HG03442 (cell line): ENCODE measurements around the gene PSORS1C2.
"Not testable (repeated sequence)": the region's sequence is repeated elsewhere in the genome, so short reads cannot be mapped to it uniquely, and the experiment has no call there.

Source experiments
- ATAC-seq: cut with Tn5 transposase; IDR thresholded peaks from one replicate; pipeline ENCODE4 v1.9.1; 2021; ENCODE audit warnings: mild to moderate bottlenecking, moderate library complexity; ENCODE audit not compliant: unreplicated experiment

Gene PSORS1C2

DNA sequence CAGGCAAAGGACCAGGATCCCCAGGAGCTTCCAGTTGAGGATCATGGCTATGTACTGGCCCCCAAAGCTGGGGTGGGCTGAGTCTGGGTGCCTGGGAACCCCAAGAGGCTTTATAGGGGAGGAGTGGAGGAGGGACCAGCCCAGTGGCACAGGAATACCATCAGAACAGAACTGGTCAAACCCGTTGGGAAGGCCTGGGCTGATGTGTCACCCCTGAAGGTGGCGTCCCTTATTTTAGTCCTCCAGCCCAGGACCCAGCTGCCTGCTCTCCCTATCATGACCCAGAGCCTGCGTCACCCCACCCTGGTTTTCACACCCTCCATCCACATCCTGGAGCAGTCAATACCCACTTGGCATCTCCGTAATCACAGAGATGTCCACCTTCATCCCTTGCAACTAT, at the start of gene PSORS1C2:
Gene PSORS1C2, minus strand, starts transcription at position 85 of the 400 bp plus-strand sequence. Its CDS starts 40 bp downstream, at position 45.
- ATAC-seq, result no peak

- ATAC-seq, result no peak
Observed at GRCh38 chr6:31187780-31188194, 48.9 kb upstream of the PSORS1C2 start.

DNA sequence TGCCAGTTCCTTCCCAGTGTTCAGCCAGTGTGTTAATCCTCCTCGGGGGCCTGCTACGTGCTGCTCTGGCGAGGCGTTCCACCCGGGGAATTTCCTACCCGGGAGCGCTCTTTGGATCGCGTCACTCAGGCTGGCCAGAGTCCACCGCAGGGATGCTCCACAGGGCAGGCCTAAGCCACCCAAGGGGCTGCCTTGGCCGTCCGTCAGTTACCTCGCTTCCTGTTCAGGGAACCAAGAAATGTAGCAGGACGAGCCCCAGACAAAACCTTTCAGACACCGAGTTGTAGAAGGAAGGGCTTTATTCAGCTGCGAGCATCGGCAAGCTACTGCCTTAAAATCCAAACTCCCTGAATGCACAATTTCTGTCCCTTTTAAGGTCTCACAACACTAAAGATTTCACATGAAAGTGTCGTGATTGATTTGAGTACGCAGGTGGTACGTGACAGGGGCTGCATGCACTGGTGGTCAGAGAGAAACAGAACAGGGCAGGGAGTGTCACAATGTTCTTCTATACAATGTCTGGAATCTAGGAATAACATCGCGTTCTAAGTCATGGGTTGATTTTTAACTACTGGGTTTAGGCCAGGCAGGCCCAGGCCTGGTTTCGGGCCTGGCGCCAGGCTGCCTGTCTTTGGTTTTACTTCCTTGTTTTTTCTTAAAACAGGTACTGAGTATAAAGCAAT, 47.3 kb upstream of the PSORS1C2 start:
- ATAC-seq, result no peak

- not testable (repeated sequence) for ATAC-seq
Observed at GRCh38 chr6:31185695-31186051, 46.8 kb upstream of the PSORS1C2 start.

DNA sequence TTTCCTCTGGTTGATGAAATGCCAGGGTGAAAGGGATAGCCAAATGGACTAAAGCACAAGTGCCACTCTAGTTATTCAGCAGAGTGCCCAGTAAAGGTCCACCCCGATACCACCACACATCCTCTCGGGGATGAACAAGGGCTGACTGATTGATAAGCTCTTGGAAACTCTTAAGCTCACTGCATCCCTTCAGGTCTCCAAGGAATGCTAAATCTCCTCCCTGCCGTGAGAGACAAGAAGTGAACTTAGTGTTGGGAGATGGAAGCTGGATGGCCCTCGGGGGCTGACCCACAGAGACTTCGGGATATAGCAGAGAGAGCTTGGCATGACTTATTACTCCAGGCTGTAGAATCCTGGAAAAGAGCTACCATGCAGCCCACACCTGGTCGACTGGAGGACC, 45.0 kb upstream of the PSORS1C2 start:
- ATAC-seq, result not testable (repeated sequence)

GRCh38 chr6:31183287-31183686, 44.4 kb upstream of the PSORS1C2 start:
- ATAC-seq, result not testable (repeated sequence)

- ATAC-seq, result no peak
Observed at GRCh38 chr6:31180500-31180899, 41.6 kb upstream of the PSORS1C2 start.

DNA sequence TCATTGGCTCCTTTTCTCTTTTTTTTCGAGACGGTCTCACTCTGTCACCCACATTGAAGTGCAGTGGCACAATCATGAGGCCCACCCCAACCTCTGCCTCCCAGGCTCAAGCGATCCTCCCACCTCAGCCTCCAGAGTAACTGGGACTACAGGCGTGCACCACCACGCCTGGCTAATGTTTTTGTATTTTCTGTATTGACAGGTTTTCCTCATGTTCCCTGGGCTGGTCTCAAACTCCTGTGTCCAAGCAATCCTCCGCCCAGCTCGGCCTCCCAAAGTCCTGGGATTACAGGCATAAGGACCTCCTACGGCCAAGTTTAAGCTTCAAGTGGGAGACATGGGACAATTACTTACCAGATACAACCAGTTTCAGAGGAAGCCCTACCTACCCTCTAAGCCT, 41.0 kb upstream of the PSORS1C2 start:
- no peak for ATAC-seq

DNA sequence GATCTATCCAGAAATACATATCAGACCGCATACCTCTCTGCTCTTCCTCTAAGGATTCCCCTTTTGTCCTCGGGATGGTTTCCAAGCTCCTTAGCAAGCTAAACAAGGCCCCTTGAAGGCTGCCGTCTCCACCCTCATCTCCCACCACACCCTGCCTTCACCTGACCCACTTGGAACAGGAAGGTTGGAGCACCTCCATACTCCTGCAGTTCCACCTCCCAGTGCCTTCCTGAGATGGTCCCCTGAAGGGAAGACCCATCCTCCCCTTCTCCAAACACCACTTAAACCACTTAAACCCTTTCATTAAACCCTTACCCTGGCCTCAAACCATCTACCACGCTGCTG, 40.1 kb upstream of the PSORS1C2 start:
- ATAC-seq, result no peak

- ATAC-seq, result no peak
Observed at GRCh38 chr6:31178143-31179041, 39.5 kb upstream of the PSORS1C2 start.

GRCh38 chr6:31175971-31176370, 37.1 kb upstream of the PSORS1C2 start:
- ATAC-seq, result no peak

GRCh38 chr6:31174378-31174777, 35.5 kb upstream of the PSORS1C2 start:
- ATAC-seq, result no peak

DNA sequence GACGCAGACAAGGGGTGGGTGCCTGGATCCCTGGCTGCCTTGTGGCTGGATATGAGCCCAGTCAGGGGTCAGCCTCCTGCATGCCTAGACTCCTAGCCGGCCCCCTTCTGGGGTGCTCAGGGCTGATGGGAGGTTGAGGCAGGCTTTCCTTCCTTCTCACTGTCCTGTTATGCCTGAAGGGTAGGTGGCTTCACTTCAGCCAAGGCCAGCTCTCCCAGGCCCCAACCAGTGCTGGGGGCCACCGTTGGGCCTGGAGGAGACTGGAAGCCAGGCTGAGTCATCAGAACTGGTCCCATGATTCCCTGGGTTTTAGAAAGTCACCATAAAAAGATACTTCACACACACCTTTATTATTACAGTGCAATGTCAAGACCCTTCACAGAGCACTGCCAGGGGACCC, 34.5 kb upstream of the PSORS1C2 start:
- ATAC-seq, result no peak

GRCh38 chr6:31172973-31173384, 34.1 kb upstream of the PSORS1C2 start:
- no peak for ATAC-seq

DNA sequence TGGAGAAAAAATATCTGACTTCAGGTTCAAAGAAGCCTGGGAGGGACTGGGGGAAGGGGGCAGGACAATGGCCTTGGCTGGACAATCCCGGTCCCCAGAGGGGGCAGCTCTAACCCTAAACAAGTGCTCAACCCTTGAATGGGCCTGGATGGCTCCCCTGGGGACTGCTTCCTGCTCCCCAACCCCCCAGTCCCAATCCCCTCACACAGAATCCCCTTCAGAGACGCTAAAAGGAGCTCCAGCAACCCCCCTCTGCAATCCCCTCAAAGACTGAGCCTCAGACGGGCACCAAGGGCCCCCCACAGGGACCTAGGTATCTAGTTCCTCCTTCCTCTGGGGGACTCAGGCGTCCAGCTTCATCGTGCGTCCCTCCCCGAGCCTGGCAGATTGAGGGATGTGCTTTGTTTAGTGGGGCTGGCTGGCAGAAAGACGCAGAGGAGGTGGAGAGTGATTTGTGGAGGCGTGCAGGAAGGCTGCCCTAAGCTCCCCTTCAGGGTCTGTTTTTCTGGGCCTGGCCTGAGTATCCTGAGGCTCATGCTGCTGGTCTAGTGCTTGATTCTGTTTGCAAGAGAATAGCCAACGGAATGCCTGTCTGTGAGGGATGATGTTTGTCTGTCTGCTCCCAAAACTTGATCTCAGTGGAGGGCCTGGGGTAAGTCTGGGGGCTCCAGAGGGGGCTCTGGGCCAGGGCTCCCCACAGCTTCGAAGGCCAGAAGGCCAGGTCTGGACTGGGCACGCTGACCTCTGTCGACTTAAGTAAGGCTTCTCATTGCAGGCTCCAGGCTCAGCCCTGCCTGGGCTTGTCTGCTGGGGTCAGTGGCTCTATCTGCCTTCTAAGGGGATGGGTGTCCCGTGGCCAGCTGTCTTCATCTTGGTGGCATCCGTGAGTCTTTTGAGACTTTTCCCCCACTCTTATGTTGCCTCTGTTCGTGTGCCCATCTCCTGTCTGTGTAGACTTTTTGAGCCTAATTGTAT, 33.4 kb upstream of the PSORS1C2 start:
- no peak for ATAC-seq

DNA sequence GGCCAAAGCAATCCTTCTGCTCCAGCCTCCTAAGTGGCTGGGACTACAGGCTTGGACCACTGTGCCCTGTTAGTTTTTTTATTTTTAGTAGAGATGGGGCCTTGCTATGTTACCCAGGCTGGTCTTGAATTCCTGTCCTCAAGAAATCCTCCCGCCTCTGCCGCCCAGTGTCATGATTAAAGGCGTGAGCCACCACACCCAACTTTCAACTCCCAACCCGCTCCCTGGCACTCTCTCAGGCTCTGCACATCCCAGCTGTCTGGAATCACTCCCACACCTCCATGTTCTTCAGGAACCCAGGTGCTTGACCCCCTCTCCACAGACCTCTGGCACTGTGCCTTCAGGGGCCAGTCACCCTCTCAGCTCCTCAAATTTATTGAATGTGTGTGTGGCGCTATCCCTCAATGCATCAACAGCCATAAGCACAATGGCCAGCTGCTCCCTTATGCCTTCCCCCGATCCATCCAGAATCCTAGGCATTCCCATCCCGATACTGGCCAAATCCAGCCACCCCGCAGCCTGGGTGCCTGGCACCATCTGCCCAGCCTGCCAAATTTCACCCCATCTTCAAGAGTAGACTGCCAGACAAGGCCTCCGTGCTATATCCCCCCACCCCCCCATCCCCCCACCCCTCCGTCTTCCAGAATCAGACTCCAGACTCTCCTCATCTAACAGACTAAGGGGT, 32.3 kb upstream of the PSORS1C2 start:
- no peak for ATAC-seq

DNA sequence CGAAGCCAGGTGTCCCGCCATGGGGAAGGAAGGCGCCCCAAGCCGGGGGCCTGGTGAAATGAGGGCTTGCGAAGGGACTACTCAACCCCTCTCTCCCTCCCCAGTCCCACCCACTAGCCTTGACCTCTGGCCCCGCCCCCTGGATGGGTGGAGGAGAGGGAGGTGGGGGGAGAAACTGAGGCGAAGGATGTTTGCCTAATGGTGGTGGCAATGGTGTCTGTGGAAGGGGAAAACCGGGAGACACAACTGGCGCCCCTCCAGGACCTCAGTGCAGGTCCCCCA, 31.7 kb upstream of the PSORS1C2 start, which contains the start of gene POU5F1:
Gene POU5F1, minus strand, starts transcription at position 83 of the 282 bp plus-strand sequence. Its CDS starts 62 bp downstream, at position 21.
- no peak for ATAC-seq

DNA sequence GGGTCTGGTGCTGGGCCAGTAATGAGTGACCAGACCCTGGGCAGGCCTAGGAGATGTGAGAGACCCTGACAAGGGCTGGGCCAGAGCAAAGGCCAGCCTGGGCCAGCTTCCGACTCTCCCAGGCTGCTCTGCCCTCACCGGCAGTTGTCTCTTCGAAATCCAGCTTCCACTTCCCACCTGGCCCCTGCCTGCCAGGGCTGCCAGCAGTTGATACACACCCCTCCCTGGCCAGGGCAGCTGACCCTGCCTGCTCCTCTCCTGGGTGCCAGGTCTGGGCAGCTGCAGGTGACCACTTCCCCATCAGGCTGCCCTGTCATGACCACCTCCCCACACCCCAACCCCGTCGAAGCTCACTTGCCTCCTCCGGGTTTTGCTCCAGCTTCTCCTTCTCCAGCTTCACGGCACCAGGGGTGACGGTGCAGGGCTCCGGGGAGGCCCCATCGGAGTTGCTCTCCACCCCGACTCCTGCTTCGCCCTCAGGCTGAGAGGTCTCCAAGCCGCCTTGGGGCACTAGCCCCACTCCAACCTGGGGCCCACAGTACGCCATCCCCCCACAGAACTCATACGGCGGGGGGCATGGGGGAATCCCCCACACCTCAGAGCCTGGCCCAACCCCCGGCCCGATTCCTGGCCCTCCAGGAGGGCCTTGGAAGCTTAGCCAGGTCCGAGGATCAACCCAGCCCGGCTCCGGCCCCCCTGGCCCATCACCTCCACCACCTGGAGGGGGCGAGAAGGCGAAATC, 31.2 kb upstream of the PSORS1C2 start:
- not testable (repeated sequence) for ATAC-seq

DNA sequence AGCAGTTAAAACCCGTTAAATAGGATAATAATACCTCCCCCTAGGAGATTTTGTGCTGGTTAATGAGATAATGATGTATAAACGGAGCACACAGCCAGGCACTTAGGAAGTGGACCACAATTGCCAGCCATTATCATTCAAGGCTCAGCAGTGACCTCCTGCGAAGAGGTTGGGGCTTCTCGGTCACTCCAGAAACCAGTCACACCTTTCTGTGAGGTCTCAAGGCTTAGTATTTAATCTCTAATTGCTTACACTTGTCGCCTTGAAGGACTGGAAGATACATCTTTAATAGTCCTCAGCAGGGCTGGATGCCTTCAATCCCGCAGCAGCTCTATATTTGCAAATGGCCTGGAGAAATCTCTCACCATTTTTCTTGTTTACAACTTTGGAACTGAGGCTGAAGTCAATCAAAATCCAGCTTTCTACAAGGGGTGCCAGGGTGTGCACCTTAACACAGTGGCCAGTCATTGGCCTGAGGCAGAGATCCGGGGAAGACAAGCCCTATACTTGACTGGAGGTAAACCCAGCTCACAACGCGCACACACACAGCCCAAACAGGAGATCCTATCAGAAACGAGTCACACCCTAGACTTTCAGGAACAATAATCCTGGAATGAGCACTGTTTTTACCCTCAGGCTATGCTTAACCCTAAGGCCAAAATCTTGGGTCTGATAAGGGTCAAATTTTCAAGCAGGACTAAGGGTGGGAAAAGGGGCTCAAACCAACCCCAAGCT, 30.4 kb upstream of the PSORS1C2 start:
- no peak for ATAC-seq
